Measurements from ENCODE around the gene CARD11.

Gene CARD11

DNA sequence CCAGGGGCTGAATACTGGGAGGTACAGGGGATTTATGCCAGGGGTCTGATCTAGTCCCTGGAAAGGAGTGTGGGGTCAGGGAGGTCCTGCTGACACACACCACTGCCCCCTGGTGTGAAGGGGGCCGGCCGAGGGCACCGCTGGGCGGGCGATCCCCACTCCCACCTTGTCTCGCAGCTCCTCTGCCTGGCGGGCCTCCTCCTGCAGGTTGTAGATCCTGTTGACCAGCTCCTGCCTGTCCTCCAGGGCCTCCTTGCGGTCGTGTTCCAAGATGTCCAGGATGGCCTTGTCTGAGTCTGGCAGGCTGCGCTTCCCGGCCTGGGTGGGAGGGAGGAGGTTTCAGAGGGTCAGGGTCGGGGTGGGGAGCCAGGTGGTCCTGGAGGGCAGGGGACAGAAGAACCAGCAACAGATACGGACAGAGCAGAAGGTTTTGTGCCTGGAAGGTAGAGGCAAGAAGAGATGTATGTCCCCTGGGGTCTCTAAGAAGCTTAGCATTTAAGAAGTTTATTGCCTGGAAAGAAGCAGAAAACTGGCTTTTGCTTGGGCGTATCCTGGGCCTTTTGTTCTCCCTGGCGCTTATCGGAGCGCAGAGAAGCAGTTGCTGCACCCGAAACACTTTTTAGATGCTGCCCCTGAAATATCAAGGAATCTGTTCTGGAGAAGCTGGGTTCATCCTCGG is 105.0 kb downstream of the CARD11 start:
- no peak for DNase-seq

DNA sequence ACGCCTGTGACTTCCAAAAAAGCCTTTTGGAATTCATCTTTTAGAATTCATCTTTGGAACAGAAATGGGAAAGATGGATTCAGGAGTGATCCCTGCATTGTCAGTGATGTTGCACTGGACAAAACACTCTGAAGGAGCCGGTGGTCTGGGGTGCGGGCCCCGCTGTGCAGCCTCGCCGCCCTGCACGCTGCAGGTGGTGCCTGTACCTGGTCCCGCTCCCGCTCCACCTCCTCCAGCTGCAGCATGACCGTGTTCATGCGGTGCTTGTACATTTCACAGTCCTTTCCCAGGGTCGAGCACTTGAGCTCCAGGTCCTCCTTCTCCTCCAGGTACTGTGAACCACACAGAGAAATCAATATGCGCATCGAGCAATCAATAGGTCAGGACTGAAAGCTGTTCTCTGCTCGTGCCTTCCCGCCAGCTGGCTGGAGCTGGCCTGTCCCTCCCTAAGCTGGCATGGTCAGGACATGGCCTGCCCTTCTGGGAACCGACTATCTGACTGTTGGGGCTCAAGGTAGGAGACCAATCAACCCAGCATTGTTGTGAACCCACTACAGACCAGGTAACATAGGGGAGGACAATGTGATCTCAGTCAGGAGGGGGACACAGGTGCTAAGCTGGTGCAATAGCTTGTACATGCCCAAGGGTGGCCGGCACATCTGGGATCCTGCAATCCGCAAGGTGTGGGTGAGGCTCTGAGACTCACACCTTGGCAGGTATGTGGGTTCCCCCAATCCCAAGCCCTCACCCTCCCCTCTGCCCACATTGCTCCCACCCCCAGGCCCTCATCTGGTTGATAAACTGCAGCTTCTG is 105.8 kb downstream of the CARD11 start:
- no peak for DNase-seq

DNA sequence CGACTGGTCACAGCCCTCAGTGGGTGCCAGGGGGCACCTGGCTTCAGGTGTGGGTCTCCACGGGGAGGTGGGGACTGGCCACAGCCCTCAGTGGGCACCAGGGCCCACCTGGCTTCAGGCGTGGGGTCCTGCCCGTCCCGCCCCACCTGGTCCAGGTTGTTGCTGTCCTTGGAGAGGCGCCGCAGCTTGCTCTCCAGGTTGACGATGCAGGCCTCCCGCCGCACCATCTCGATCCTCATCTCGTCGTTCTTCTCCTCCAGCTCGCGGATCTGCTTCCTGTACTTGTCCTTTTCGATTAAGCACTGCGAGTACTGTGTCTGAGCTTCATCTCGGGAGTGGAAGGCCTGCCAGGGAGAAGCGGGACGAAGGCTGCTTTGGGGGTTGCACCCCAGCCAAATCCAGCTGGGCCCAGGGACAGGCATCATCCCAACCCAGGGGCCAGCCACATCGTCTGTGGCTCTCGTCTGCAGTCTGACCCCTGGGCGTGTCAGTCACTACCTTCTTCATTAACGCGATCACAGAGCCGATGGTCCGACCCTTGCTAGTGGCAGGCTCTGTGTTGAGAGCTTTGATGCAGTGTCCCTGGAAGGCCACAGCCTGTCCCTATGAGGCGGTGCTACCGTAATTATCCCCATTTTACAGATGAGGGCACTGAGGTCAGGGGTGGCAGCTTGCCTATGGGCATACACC is 106.6 kb downstream of the CARD11 start:
- no peak for DNase-seq

DNA sequence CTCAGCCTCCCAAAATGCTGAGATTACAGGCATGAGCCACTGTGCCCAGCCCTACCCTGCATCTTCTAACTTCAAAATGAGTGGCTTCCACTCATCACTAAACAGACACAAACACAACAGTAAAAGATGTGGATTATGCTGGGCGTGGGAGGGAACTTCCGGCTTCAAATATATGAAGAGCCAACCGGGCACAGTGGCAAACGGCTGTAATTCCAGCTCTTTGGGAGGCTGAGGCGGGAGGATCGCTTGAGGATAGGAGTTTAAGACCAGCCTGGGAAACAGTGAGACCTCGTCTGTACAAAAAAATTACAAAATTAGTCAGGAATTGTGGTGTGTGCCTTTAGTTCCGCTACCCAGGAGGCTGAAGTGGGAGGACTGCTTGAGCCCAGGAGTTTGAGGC is 107.4 kb downstream of the CARD11 start:
- no peak for DNase-seq

DNA sequence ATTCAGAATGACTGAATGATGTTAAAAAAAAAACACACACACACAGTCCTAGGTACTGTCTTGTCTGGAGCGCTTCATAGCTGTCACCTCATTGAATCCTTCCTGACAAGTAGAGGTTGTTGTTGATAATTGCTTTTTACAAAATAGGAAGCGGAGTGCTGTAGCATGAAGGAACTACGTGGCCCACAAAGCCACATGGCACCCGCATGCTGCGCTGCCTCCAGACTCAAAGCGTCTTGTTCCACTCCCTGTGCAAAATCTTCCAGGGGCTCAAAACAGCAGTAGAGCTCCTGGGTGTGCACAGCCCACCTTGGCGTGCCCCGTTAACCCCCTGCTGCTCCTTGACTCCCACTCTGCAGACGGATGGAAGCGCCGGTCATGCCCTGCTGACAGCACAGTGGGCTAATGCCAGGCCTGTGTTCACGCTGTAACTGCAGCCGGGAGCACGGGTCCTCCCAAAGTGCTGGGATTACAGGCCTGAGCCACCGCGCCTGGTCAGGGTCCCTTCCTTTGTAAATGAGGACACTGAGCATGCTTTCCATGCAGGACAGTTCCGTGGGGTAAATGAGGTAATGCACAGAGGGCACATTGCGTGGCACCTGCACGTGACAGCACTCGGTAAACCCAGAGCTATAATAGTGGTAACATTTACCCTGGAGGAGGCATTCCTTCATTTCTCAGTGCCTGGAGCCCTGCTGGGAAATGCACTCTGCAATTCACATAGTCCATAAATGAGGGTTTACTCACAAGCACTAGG is 108.5 kb downstream of the CARD11 start:
- DNase-seq = no peak

DNA sequence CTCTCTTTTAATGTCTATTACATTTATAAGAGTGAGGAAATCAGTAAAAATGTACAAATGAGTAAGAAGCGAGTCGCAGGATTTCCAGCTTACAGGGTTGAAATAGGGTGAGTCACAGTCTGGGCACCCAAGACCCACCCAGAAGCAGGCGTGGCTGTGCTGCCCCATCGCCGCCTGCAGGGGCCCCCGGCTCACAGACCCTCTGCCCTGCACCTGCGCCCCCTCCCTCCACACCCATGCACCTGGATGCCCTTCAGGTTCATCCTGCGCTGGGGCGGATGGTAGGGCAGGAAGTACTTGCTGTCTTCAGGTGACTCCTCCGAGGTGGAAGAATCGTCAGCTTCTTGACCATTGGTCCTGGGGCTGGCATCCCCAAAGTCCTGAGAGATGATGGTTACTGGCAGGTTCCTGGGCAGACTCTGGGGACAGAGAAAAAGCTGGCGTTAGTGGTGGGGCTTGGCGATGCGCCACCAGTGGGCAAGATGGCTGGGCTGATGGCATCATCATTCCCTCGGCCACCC is 109.4 kb downstream of the CARD11 start:
- no peak for DNase-seq

DNA sequence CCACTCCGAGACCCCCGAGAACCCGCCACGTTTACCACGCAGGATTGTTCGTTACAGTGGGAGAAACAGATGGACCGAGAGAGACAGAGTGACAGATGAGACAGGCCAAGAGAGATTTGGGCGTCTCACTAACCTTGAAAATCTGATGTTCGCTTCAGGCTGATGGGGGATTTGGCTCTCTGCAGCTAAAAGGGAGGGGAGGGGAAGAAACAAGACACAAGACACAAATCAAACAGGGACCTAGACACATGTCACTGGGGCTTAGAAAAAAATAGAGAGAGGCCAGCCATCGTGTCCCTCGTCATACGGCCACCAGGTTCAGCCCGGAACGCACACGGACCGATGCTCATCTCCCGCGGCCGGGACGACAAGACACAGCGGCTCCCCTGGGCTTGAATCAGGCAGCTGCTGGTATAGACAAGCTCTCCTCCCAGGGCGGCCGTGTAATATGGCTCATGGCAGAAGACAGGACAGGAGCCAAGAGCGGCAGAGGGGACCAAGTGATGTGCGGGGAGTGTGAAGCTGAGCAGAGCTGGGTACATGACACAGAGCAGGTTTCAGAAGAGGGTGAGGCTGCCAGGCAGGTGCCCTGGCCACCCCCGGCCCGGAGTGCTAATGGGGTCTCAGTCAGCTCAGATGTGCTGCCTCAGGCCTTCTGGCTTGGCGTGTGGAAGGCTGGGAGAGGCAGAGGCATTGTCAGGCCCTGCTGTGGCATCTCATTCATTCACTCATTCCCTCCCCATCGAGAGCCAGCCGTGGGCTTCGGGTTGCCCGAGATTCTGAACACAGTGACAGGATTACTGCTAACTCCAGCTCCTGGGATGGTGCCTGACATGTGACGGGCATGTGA is 111.0 kb downstream of the CARD11 start:
- no peak for DNase-seq

DNA sequence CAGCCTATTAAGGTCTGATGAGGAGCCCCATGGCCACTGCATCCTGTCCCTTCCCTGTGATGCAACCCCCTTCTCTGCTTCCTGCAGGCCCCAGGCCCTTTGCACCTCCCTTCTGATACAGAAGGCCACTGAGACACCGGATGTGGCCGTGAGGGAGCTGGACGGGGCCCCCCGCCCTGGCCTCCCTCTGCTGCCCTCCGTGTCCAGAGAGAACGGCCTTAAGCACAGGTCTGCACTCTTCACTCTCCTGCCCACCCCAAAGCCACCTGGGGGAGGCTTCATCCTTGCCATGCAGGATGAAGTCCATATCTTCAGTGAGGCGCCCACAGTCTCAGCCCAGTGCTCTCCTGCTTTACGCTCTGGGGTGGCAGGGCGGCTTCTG is 112.6 kb downstream of the CARD11 start:
- DNase-seq = no peak

DNA sequence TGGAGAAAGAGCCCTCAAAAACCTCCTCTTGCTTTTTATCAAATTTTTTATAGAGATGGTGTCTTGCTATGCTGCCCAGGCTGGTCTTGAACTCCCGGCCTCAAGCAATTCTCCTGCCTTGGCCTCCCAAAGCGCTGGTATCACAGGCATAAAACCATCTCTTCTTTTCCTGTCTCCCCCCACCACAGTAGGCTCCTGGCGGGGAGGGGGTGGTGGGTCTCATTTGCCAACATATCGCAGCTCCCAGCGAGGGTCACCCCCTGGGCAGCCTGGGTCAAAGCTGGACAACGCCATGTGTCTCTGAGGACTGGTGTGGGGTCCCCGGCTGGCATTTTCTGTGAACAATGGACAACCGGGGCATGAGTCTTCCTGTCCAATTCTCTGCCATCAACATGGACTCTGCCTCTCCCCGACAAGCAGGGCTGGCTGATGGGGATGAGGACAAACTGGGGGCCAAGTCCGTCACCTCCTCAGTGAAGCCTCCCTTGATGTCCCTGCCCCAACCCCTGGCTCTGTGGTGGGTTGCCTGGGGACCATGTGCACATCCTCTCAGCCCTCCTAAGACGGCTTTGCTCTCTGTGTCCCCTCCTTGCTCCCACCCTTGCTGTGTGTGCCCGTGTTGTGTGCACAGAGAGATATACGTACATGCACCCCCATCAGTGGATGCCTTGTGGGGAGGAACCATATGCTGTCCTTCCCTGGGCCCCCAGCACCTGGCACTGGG is 113.2 kb downstream of the CARD11 start:
- no peak for DNase-seq

DNA sequence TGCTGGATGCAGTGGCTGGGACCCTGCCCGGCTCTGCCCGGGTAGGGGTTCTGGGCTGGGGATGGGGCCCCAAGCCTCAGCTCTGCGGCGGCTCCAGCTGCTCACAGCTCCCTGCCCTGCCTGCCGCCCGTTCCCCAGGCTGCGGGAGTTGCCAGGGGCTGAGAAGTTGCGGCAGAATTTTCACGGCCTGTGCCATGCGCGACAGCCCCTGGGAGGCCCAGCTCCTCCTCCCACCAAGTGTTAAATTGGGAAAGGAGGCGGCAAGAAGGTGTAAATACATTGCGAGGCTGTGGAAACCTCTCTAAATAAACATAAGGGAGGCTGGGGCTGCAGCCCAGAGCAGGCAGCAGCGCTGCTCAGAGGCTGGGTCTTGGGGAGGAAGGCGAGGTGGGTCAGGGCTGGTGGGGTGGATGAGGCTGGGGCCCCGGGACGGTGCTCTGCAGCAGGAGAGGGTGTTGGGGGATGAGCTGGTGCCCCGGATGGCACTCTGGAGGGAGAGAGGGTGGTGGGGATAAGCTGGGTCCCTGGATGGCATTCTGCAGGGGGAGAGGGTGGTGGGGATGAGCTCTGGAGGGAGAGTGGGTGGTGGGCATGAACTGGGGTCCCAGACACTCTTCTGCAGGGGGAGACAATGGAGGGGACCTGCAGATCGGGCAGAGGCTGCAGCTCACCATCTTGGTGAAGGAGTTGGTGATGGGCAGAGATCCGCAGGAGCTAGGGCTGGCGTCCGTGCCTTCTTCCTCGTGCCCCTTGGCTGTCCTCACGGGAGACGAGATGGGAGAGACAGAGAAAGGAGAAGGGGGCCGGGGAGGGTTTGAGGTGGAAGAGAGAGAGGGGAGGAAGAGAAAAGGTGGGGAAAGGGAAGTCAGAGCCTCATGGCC is 114.1 kb downstream of the CARD11 start:
- DNase-seq = no peak

DNA sequence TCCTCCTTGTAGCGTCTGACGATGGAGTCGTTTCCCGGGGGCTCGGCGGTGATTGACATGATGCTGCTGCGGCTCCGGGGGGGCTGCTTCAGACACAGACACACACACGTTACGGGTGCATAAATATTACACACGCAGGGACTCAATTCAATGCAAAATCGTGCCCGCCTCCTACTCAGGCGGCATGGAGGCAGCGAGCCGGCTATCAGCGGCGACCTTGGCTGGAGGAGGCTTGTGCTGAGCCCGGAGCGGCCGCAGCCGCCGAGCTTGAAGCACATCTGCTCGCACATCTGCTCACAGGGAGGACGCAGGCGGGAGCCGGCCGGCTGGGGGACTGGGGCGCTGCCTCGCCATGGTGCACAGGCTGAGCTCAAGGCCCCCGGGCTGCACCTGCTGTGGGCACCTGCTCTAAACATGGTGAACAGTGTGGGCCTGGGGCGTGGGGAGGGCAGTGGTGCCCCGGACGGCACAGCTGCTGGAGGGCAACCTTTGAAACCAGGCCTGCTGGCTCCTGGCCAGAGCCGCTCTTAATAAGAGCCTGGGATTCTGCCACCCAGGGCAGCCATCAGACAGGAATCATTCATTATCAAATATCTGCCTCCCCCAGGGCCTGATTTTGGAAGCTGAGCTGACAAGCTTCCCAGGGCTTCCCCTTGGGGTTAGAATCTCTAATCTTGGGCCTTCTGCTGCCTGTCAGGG is 114.9 kb downstream of the CARD11 start:
- no peak for DNase-seq

DNA sequence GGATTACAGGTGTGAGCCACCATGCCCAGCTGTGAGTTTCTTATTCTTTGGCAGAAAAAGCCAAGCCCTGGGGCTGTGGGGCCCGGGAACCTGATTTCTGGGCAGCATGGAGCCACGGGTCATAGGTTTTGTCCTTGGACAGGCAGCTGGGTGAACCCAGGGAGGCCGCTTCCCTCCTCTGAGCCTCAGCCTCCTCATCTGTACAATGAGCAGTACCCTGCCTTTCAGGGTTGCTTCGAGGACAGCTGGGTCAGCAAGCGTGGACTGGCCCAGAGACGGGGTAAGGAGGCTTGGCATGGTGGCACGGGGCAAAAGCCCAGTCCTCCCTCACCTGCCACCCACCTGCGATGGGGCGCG is 115.4 kb downstream of the CARD11 start:
- DNase-seq = no peak

DNA sequence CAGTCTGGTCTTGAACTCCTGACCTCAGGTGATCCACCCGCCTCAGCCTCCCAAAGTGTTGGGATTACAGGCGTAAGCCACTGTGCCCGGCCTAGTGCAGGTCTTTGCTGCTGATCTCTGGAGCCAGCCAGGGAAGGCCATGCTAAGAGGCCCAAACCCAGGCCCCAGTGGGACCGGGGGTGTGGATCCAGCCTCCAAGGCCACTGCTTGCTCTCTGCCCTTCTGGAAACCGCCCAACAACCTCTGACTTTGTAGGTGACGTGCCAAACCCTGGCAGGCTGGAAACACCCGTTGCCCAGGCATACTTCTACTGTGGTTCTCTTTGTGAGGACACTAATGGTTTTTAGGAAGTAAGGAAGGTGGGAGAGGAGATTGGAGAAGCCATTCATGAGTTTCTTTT is 116.1 kb downstream of the CARD11 start:
- DNase-seq = no peak

DNA sequence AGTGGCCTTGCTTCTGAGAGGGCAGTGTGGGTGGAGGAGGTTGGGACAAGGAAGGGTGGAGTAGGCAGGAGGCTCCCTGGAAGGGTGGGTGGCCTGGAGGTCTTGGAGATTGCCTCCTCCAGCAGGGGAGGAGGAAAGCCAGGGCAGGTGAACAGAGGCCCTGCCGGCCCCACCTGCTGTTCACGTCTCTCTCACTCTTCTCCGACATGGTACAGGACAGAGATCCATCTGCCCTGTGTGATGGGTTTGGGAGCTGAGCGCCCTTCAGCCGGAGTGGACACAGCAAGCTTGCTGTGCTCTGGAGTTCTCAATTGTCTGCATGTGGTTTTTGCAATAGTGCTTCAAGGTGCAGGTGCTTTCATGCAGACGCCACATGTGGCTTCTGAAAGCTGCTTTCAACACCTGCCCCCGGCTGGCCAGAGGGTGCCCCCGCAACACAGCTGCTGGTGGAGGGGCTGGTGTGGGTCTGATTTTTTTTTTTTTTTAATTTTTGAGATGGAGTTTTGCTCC is 116.7 kb downstream of the CARD11 start:
- no peak for DNase-seq

DNA sequence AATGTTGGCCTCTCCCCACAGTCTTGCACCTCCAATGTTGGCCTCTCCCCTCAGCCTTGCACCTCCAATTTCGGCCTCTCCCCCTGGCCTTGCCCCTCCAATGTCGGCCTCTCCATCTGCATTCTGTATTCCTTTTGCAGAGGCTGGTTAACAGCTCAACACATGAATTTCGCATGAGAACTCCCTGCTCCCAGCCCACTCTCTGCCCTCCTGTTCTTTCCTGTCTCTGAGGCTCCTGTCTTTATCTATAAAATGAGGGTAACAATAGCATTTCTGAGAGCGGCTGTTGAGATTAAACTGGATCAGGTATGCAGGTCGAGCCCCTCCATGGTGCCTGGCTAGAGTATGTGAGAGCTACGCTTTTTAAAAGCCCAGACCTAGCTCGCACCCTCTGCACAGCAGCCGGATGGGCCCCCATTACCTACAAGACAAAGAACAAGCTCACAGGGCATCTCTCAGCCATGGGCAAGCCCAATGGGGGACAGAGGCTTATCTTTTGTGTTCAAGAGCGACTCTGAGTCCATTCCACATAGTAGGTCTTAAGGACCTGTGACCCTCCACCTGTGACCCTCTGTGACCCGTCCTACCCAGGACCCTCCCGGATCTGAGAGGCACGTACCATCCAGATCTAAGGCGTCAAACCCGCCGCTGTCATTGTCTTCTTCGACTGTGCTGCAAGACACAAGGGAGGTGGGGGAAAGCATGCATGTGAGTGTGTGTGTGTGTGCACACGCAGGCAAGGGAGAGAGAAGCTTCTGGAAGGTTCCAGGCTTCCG is 117.4 kb downstream of the CARD11 start:
- no peak for DNase-seq

DNA sequence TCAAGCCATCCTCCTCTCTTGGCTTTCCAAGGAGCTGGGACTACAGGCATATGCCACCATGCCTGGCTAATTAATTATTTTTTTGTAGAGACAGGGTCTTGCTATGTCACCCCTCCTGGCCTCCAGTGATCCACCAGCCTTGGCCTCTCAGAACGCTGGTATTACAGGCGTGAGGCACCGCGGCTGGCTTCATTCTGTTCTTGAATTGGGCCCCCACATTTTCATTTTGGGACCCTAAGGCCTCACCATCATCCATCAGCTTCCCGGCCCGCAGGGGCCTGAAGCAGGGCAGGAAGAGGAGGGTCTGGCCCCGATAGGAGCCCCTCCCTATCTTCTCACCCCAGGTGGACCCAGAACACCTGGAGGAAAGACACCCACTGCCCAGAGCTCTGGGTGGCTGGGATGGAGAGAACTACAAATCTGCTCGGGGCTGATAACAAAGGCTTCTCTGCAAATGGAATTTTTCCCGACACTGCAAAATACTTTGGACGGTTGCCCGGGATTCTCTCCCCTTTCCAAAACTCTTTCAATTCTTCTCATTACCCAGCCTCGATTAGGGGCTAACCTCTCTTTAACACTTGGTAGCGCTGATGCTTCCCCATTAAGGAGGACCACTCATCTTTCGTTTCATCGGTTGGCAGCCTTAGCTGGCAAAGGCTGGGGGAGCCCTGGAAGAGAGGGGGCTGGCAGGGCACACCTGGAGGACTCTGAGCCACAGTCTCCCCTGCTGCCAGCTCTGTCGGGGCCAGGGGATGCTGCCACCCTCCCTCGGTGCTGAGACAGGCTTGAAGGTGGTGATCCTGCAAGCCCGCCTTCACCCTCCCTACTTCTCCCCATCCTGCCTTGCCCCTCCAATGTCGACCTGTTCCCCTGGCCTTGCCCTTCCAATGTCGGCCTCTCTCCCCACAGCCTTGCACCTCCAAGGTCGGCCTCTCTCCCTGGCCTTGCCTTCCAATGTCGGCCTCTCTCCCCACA is 118.5 kb downstream of the CARD11 start:
- DNase-seq = no peak

DNA sequence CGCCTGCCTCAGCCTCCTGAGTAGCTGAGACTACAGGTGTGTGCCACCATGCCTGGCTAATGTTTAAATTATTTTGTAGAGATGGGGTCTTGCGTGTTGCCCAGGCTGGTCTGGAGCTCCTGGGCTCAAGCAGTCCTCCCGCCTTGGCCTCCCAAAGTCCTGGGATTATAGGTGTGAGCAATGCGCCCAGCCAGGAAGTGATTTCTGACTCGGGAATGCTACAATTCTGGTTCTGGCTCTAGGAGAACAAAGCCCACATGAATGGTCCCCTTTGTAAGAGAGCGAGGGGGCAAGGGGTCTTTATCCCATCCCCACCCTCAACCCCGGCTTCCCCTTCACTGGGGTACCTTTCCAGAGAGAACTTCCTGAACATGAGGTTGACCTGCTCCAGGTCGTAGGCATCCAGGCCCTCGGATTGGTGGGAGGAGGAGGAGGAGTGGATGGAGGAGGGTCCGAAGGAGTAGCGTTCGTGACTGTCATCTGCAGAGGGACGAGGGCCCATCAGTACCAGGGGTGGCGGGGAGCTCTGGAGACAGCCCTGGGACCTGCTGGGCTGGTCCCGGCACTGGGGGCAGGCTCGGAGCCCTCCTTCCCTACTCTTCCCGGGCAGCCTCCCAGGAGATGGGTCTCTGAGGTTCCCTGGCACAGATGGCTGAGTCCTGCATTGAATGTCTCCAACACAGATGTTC is 119.6 kb downstream of the CARD11 start:
- DNase-seq = no peak

Measured in CD4-positive, alpha-beta T cell treated with Interleukin-6 for 4 hours (primary cell).